B cell (primary cell): ENCODE data around the gene ZNF524.

Experiments used
- EZH2 ChIP-seq: IDR thresholded peaks from 2 replicates; pipeline ENCODE4 v1.6.1; 2012; ENCODE audit warnings: borderline replicate concordance, low read depth, mild to moderate bottlenecking, moderate library complexity, low read length; ENCODE audit not compliant: insufficient read depth, poor library complexity, severe bottlenecking
- TF ChIP-seq, protein P1 (sequence below): fragments of 200-600 bp; IDR thresholded peaks from one replicate; pipeline ENCODE4 v1.8.0; 2022; ENCODE audit warnings: antibody characterized with exemption, mild to moderate bottlenecking

DNA sequence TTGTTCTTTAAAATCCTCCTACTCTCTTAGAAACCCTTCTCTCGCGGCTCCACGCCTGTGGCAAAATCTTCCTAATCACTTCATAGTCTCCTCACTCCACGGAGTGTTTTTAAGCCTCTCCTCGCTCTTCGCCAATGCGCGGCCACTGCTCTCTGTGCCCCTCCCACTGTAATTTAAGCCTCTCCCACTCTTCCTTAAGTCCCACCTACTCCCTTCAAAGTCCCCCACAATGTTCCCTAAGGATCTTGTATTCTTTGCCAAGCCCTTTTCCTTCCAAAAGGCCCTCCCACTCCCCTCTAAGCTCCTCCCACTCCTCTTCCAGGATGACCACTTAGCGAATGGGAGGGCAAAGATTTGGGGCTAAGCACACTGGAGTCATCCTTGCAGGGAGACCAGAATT is 2.1 kb upstream of the ZNF524 start:
- TF ChIP-seq, protein P1, sequence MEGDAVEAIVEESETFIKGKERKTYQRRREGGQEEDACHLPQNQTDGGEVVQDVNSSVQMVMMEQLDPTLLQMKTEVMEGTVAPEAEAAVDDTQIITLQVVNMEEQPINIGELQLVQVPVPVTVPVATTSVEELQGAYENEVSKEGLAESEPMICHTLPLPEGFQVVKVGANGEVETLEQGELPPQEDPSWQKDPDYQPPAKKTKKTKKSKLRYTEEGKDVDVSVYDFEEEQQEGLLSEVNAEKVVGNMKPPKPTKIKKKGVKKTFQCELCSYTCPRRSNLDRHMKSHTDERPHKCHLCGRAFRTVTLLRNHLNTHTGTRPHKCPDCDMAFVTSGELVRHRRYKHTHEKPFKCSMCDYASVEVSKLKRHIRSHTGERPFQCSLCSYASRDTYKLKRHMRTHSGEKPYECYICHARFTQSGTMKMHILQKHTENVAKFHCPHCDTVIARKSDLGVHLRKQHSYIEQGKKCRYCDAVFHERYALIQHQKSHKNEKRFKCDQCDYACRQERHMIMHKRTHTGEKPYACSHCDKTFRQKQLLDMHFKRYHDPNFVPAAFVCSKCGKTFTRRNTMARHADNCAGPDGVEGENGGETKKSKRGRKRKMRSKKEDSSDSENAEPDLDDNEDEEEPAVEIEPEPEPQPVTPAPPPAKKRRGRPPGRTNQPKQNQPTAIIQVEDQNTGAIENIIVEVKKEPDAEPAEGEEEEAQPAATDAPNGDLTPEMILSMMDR: no peak
- no peak for TF ChIP-seq EZH2
